Measurements from ENCODE around the gene PIP5K1B. TPM values are rescaled to one million over a fixed set of nuclear protein-coding genes. Genes with fewer than 3 reads are reported as not detected.

Gene PIP5K1B
- total and polyA plus RNA-seq, 2 of the 13 experiments (the other 11 are each of a cell fraction or from before 2014, with no cell fraction given): 15.8 to 17.5 TPM

GRCh38 chr9:68808338-68808890 is 103.4 kb downstream of the PIP5K1B start (continued):
- TF ChIP-seq ZNF460 (CRISPR knock-in tag; IDR thresholded peaks at IDR 0.05; ENCODE audit: borderline replicate concordance) (no peak), NCOA1 (CRISPR knock-in tag; IDR thresholded peaks at IDR 0.05) (no peak), SRSF1 (optimal IDR thresholded peaks at IDR 0.05; ENCODE audit: low read depth, low read length) (no peak), SP2 (CRISPR knock-in tag; IDR thresholded peaks at IDR 0.05) (no peak)

GRCh38 chr9:68817079-68817875 is 112.2 kb downstream of the PIP5K1B start:
- WGBS (ENCODE audit: low lambda C conversion rate): 52% methylated on average over 8 of the region's 8 CpGs
- ChIA-PET CTCF (ENCODE audit: low intra/inter-chr PET ratio, low total read pairs) (no interaction called here), POLR2A (interaction anchor here (2.5 kb wide), 1 partner anchor 37 kb away, joined by 8 read pairs; a partner anchor contains a TSS)
- intact Hi-C loops (cut with micrococcal nuclease; ENCODE audit: unreplicated experiment): loop anchor here (5.0 kb wide), 1 partner anchor 35 kb away; a partner anchor contains a TSS
- DNase-seq (ENCODE audit: low spot score) (peak; percentile 87), ATAC-seq (peak; percentile 96), FAIRE-seq (peak; percentile 66)
- no TSS peak for BruUV-seq (replicated peaks)
- peaks cover 23% of the 10 kb centered on the region for H3K4me1 ChIP-seq (ENCODE audit: insufficient read depth, low read length)
- peaks cover 0 to 2% of the 10 kb centered on the region in 2 experiments; a peak in 2 of 5 replicates for H3K36me3 ChIP-seq (replicated peaks in 1 of 2; ENCODE audit: control insufficient read depth in 1 of 2, insufficient read depth in 2 of 2, low read length in 2 of 2)
- H3K27me3 ChIP-seq (ENCODE audit: control insufficient read depth in 1 of 2, insufficient read depth in 2 of 2, low read length in 2 of 2): no peaks in the 10 kb centered on the region; a peak in 1 of 5 replicates
- no peak overlapping the region for H3K4me3 ChIP-seq (replicated peaks in 1 of 3; ENCODE audit: insufficient read depth in 1 of 3, low read depth in 2 of 3, low read length in 3 of 3)
- H2AFZ ChIP-seq (ENCODE audit: low read length): no peak overlapping the region
- H4K20me1 ChIP-seq (ENCODE audit: insufficient read depth, low read length): no peaks in the 10 kb centered on the region
- in situ Hi-C loops (cut with HindIII; ENCODE audit: extremely low pct_ligation_motif_present, low pct_unique_long_range_greater_than_20kb): no loop called here
- H3K4me2 ChIP-seq (ENCODE audit: low read depth, low read length): peak overlapping the region; percentile 41
- H3K9ac ChIP-seq (ENCODE audit: insufficient read depth, low read depth, low read length): no peak overlapping the region
- no peaks in the 10 kb centered on the region for H3K9me3 ChIP-seq (ENCODE audit: low read length)
- H3K79me2 ChIP-seq (ENCODE audit: insufficient read depth, low read length): no peaks in the 10 kb centered on the region
- peak overlapping the region; percentile 57 for H3K27ac ChIP-seq (ENCODE audit: extremely low read length, insufficient read depth, low read length)
- peak; percentile 67; the same call in 1 of the 2 replicates for TF ChIP-seq TBX3 (IDR thresholded peaks at IDR 0.05; ENCODE audit: borderline replicate concordance)
- no peak for TF ChIP-seq PHB2 (IDR thresholded peaks at IDR 0.05; ENCODE audit: partially characterized antibody)
- TF ChIP-seq ZFP37 (CRISPR knock-in tag; IDR thresholded peaks at IDR 0.05; ENCODE audit: borderline replicate concordance): no peak
- no peak for TF ChIP-seq ZNF709 (CRISPR knock-in tag; IDR thresholded peaks at IDR 0.05)
- no peak for TF ChIP-seq ZBTB26 (CRISPR knock-in tag; IDR thresholded peaks at IDR 0.05; ENCODE audit: borderline replicate concordance)
- TF ChIP-seq ZNF335 (CRISPR knock-in tag; IDR thresholded peaks at IDR 0.05): no peak
- TF ChIP-seq ARHGAP35 (CRISPR knock-in tag; IDR thresholded peaks at IDR 0.05; ENCODE audit: borderline replicate concordance): no peak
- TF ChIP-seq NBN (conservative IDR thresholded peaks at IDR 0.05): no peak
- no peak for TF ChIP-seq CBX2 (IDR thresholded peaks at IDR 0.05; ENCODE audit: low read depth, low read length)
- TF ChIP-seq CBX2 (CRISPR knock-in tag; IDR thresholded peaks at IDR 0.05; ENCODE audit: low read depth): no peak
- no peak for TF ChIP-seq ZNF839 (CRISPR knock-in tag; IDR thresholded peaks at IDR 0.05; ENCODE audit: borderline replicate concordance)
- TF ChIP-seq ASH2L (IDR thresholded peaks at IDR 0.05; ENCODE audit: insufficient read length, low read depth, low read length): no peak
- TF ChIP-seq ZNF687 (CRISPR knock-in tag; IDR thresholded peaks at IDR 0.05): no peak
- no peak for TF ChIP-seq U2AF2 (IDR thresholded peaks at IDR 0.05; ENCODE audit: low read depth, low read length)
